Activated CD4-positive, alpha-beta T cell treated with anti-CD3 and anti-CD28 coated beads, Interleukin-2, amount 10 ng/mL, durations not matched to agents 7 days and 5 days (primary cell): ENCODE measurements around the gene PIGU. TPM values are rescaled to one million over a fixed set of nuclear protein-coding genes. Genes with fewer than 3 reads are reported as not detected.

Experiments
- CTCF ChIA-PET: fragments of 350-600 bp; sonication (Branson Sonifier 250); formaldehyde crosslinking; loops from one replicate; lab custom pipeline; 2021; ENCODE audit warnings: antibody characterized with exemption; lab: Charles Lee
- POLR2A ChIA-PET: fragments of 350-600 bp; sonication (Branson Sonifier 250); formaldehyde crosslinking; loops from one replicate; lab custom pipeline; 2021; ENCODE audit warnings: antibody characterized with exemption; lab: Charles Lee
- DNase-seq: peaks from one replicate; pipeline ENCODE4 v3.0.0-alpha.2; 2020
- H3K27ac Mint-ChIP-seq: one replicate; pipeline ENCODE4 v1.8.0; 2021; ENCODE audit warnings: mild to moderate bottlenecking, moderate library complexity, mixed read lengths
- H3K27me3 Mint-ChIP-seq: one replicate; pipeline ENCODE4 v1.8.0; 2021; ENCODE audit warnings: mixed read lengths
- H3K36me3 Mint-ChIP-seq: one replicate; pipeline ENCODE4 v1.8.0; 2021; ENCODE audit warnings: low read depth, mixed read lengths
- H3K4me1 Mint-ChIP-seq: one replicate; pipeline ENCODE4 v1.8.0; 2021; ENCODE audit warnings: mixed read lengths
- H3K4me3 Mint-ChIP-seq: one replicate; pipeline ENCODE4 v1.8.0; 2021; ENCODE audit warnings: mild to moderate bottlenecking, moderate library complexity, mixed read lengths
- H3K9me3 Mint-ChIP-seq: one replicate; pipeline ENCODE4 v1.8.0; 2021; ENCODE audit warnings: mixed read lengths
- total RNA-seq, 2 experiments: library from RNA; stranded (reverse); gene quantifications; one replicate each; pipeline ENCODE4 v1.2.3, GENCODE V29; 2021

PIGU gene
- total RNA-seq, 2 experiments from 2014 or later: 18.7 to 21.6 TPM

- peaks cover 9% of the 10 kb centered on the region for H3K36me3 Mint-ChIP-seq
- peaks cover 20% of the 10 kb centered on the region for H3K4me1 Mint-ChIP-seq
- H3K27me3 Mint-ChIP-seq: peaks cover 10% of the 10 kb centered on the region
- H3K27ac Mint-ChIP-seq: no peak overlapping the region
- no peaks in the 10 kb centered on the region for H3K9me3 Mint-ChIP-seq
- no peak for DNase-seq
- ChIA-PET CTCF (interaction anchor here (0.9 to 1.4 kb wide), 2 partner anchors 15 to 400 kb away, joined by 3 read pairs; no protein-coding TSS in a partner anchor), POLR2A (no interaction called here)
- no peak overlapping the region for H3K4me3 Mint-ChIP-seq
Observed at GRCh38 chr20:34711813-34712430, 35.0 kb upstream of the PIGU start.

DNA sequence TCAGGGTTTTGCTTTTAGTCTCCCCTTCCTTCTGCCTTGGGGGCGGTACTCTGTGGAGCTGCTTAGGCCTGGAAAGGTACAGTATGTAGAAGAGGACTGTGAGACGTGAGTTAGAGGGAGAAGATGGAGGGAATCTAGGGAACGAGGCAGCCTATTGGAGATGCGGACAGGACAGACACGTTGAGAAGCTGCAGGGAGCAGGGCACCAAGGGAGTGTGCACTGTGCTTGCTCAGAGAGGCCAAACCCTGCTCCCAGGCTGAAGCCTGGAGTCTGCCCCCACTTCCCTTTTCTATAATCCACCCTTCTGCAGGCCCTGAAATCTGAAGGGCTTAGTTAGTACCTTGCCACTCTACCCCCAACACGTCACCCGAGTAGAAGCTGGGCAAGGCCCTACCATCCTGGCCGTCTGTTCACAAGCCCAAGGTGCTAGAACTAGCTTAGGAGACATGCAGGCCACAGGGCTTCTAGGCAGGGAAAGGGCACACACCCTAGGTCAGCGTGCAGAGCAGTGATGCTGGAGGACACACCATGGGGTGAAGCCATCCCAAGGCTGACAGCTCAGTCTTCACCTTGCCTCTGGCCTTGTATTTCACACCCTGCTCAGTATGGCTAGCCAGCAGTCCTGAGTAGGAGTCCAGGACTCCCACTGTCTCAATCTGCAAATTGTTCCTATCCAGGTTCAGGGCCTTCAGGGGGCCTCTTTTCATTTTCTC, 34.1 kb upstream of the PIGU start:
- peaks cover 26% of the 10 kb centered on the region for H3K4me1 Mint-ChIP-seq
- ChIA-PET POLR2A (no interaction called here), CTCF (interaction anchor here (0.6 to 2.4 kb wide), 5 partner anchors 9 to 398 kb away, joined by 3 to 8 read pairs (median 3); no protein-coding TSS in a partner anchor)
- peak overlapping the region; percentile 74 for H3K4me3 Mint-ChIP-seq
- H3K9me3 Mint-ChIP-seq: no peaks in the 10 kb centered on the region
- H3K36me3 Mint-ChIP-seq: peaks cover 9% of the 10 kb centered on the region
- no peak overlapping the region for H3K27ac Mint-ChIP-seq
- no peak for DNase-seq
- peaks cover 10% of the 10 kb centered on the region for H3K27me3 Mint-ChIP-seq

GRCh38 chr20:34710568-34710839, 33.6 kb upstream of the PIGU start:
- ChIA-PET POLR2A (no interaction called here), CTCF (interaction anchor here (1.0 to 2.4 kb wide), 3 partner anchors 9 to 398 kb away, joined by 3 to 8 read pairs (median 6); no protein-coding TSS in a partner anchor)
- DNase-seq: no peak
- Mint-ChIP-seq H3K27ac (peak overlapping the region; percentile 67), H3K36me3 (peaks cover 9% of the 10 kb centered on the region), H3K27me3 (peaks cover 10% of the 10 kb centered on the region), H3K4me1 (peaks cover 26% of the 10 kb centered on the region), H3K9me3 (no peaks in the 10 kb centered on the region), H3K4me3 (peak overlapping the region; percentile 74)

DNA sequence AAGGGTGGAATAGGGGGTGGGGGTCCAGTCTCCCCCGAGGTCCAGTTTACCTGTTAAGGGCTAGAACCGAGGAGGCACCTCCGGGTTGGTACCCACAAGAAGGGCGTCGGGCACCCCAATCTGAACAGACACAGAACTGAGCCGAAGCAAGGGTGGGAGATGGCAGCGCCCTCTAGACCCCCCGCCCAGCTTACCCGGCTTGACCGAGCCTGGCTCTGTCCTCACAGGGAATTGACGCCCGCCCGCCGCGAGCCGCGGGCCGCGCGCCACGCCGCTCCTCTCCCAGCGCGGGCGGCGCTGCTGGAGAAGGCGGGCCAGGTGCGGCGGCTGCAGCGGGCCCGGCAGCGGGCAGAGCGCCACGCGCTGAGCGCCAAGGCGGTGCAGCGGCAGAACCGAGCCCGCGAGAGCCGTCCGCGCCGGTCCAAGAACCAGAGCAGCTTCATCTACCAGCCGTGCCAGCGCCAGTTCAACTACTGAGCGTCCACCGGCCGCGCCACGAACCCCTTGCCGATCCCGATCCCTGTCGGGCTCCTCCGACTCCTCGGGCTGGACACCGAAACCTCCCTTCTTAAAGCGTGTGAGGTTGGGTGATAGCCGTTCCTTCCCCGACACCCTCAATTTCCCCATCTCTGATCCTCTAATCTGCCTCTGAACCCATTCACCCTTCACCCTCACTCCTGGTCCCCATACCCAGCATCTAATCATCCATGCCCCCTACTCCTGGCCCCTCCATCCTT, 33.1 kb upstream of the PIGU start:
- no peaks in the 10 kb centered on the region for H3K9me3 Mint-ChIP-seq
- DNase-seq: no peak
- peak overlapping the region; percentile 87 for H3K27ac Mint-ChIP-seq
- ChIA-PET CTCF (interaction anchor here (1.0 to 2.4 kb wide), 4 partner anchors 10 to 397 kb away, joined by 3 to 8 read pairs (median 4); no protein-coding TSS in a partner anchor), POLR2A (no interaction called here)
- peaks cover 9% of the 10 kb centered on the region for H3K36me3 Mint-ChIP-seq
- H3K27me3 Mint-ChIP-seq: peaks cover 10% of the 10 kb centered on the region
- peak overlapping the region; percentile 76 for H3K4me3 Mint-ChIP-seq
- H3K4me1 Mint-ChIP-seq: peaks cover 30% of the 10 kb centered on the region

GRCh38 chr20:34709044-34709830, 32.3 kb upstream of the PIGU start:
- H3K27me3 Mint-ChIP-seq: peaks cover 10% of the 10 kb centered on the region
- H3K36me3 Mint-ChIP-seq: peaks cover 5% of the 10 kb centered on the region
- ChIA-PET CTCF (interaction anchor here (1.3 to 2.4 kb wide), 3 partner anchors 11 to 397 kb away, joined by 3 to 8 read pairs (median 6); no protein-coding TSS in a partner anchor), POLR2A (interaction anchor here (0.6 kb wide), 1 partner anchor 104 kb away, joined by 4 read pairs; no protein-coding TSS in a partner anchor)
- DNase-seq: peak; percentile 77
- H3K4me1 Mint-ChIP-seq: peaks cover 34% of the 10 kb centered on the region
- H3K27ac Mint-ChIP-seq: peak overlapping the region; percentile 87
- H3K4me3 Mint-ChIP-seq: peak overlapping the region; percentile 76
- H3K9me3 Mint-ChIP-seq: no peaks in the 10 kb centered on the region

- Mint-ChIP-seq H3K9me3 (no peaks in the 10 kb centered on the region), H3K4me3 (peak overlapping the region; percentile 76), H3K36me3 (peaks cover 4% of the 10 kb centered on the region), H3K27me3 (peaks cover 10% of the 10 kb centered on the region), H3K4me1 (peaks cover 36% of the 10 kb centered on the region), H3K27ac (peak overlapping the region; percentile 41)
- DNase-seq: peak; percentile 58
- ChIA-PET CTCF (interaction anchor here (0.5 to 3.3 kb wide), 6 partner anchors 12 to 396 kb away, joined by 3 to 14 read pairs (median 4); no protein-coding TSS in a partner anchor), POLR2A (interaction anchor here (0.6 kb wide), 1 partner anchor 104 kb away, joined by 4 read pairs; no protein-coding TSS in a partner anchor)
Observed at GRCh38 chr20:34708621-34709043, 31.7 kb upstream of the PIGU start.

DNA sequence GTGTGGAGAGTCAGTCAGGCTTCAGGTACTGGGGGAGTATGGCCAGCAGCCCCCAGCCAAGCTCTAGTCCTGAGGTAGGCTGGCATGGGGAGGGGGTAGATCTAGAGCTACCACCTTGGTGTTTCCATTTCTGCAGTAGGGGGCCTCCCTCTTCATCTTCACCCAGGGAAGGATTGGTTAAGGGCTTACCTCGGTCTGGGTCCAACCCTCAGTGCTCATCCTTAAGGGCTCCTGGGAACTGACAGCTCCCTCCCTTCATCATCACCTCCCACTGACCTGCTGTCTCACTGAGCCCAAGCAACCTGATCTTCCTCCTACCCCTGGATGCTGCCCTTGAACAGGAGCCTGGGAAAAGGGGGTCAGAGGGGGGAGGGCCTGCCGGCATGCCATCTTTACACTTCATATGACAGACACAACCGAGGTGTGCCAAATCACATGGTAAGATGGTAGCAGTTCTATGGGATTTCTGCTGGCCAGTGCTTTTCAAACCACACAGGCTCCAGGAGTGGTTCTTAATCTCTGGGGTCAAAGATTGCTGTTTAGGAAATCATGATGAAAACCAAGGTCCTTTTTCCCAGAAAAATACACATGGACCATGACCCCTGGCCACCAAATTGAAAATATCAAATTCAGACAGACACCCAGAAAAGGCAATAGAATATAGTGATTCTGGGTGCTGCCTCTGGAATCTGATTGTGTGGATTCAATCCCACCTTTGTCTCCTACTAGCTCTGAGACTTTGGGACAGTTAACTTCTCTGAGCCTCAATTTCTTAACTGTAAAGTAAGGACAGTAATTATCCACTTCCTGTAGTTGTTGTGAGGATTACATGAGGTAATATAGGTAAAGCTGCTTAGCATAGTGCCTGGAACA, 30.3 kb upstream of the PIGU start:
- no peaks in the 10 kb centered on the region for H3K36me3 Mint-ChIP-seq
- no peaks in the 10 kb centered on the region for H3K9me3 Mint-ChIP-seq
- DNase-seq: no peak
- H3K27ac Mint-ChIP-seq: no peak overlapping the region
- ChIA-PET POLR2A (no interaction called here), CTCF (interaction anchor here (0.6 to 3.3 kb wide), 6 partner anchors 11 to 394 kb away, joined by 3 to 14 read pairs (median 4); no protein-coding TSS in a partner anchor)
- H3K27me3 Mint-ChIP-seq: peaks cover 14% of the 10 kb centered on the region
- peaks cover 38% of the 10 kb centered on the region for H3K4me1 Mint-ChIP-seq
- no peak overlapping the region for H3K4me3 Mint-ChIP-seq

GRCh38 chr20:34706302-34706875, 29.5 kb upstream of the PIGU start:
- POLR2A ChIA-PET: interaction anchor here (0.6 to 0.7 kb wide), 3 partner anchors 50 to 345 kb away, joined by 3 to 4 read pairs (median 3); no protein-coding TSS in a partner anchor
- H3K9me3 Mint-ChIP-seq: no peaks in the 10 kb centered on the region
- no peak overlapping the region for H3K4me3 Mint-ChIP-seq

DNA sequence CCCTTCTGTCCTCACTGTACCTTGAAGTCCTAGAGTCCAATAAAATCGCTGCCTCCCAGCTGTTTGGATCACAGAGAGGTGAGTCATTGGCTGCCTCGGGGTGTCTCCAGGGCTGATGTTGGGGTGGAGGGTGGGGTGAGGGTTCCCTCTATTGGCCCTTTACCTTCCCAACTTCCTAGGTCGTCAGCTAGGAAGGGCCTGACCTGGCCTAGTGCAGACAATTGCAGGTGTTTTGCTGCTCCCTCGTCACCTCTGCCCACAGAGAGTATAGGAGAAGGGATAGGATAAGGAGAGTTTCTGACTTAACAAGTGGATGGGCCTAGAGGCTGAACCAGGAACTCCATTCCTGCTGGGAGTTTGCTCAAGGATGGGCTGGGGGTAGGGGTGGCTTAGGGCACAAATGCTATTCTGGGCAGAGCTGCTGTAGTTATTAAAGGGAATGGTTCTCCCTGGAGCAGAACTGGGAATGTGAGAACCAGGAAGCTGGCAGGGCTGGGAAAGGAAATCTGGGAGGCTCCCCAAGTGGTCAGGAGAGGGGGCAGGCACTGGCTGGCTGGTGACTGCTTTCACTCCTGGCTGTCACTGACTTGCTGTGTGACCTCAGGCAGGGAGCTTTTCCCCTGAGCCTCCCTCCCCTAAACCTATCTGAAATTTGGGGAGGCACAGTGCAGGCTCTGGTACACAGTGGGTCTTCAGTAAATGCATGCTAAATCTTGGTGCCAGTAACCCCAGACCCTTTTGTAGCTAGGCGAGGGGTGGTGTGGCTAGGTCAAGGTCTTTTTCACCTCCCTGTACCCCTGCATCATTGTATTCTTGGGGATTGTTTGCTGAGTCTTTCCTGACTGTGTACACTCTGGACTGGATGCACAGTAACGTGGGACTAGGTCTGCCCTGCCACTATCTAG, 28.8 kb upstream of the PIGU start:
- Mint-ChIP-seq H3K9me3 (no peaks in the 10 kb centered on the region), H3K27me3 (peaks cover 12% of the 10 kb centered on the region), H3K27ac (peak overlapping the region; percentile 93), H3K4me1 (peaks cover 36% of the 10 kb centered on the region), H3K4me3 (peak overlapping the region; percentile 85), H3K36me3 (no peaks in the 10 kb centered on the region)
- CTCF ChIA-PET: interaction anchor here (0.5 to 3.3 kb wide), 9 partner anchors 10 to 393 kb away, joined by 3 to 14 read pairs (median 3); partner anchors contain the start of gene DYNLRB1
- POLR2A ChIA-PET: interaction anchor here (0.6 to 0.7 kb wide), 3 partner anchors 49 to 346 kb away, joined by 3 to 4 read pairs (median 3); no protein-coding TSS in a partner anchor
- DNase-seq: peak; percentile 17

More at GRCh38 chr20:34706302-34706875, 29.5 kb upstream of the PIGU start:
- Mint-ChIP-seq H3K27me3 (peaks cover 17% of the 10 kb centered on the region), H3K4me1 (peaks cover 38% of the 10 kb centered on the region), H3K27ac (no peak overlapping the region), H3K36me3 (no peaks in the 10 kb centered on the region)
- CTCF ChIA-PET: interaction anchor here (0.5 to 3.3 kb wide), 7 partner anchors 10 to 394 kb away, joined by 3 to 14 read pairs (median 3); partner anchors contain the start of gene DYNLRB1
- no peak for DNase-seq

GRCh38 chr20:34705008-34705396, 28.1 kb upstream of the PIGU start:
- peak overlapping the region; percentile 93 for H3K27ac Mint-ChIP-seq
- H3K36me3 Mint-ChIP-seq: no peaks in the 10 kb centered on the region
- H3K4me3 Mint-ChIP-seq: peak overlapping the region; percentile 85
- POLR2A ChIA-PET: no interaction called here
- DNase-seq: no peak
- CTCF ChIA-PET: interaction anchor here (0.6 to 1.9 kb wide), 6 partner anchors 11 to 337 kb away, joined by 3 to 4 read pairs (median 3); partner anchors contain the start of genes DYNLRB1 and PIGU
- peaks cover 7% of the 10 kb centered on the region for H3K27me3 Mint-ChIP-seq
- H3K4me1 Mint-ChIP-seq: peaks cover 31% of the 10 kb centered on the region
- no peaks in the 10 kb centered on the region for H3K9me3 Mint-ChIP-seq
